ENCODE results near the gene CDAN1. TPM values are rescaled to one million over a fixed set of nuclear protein-coding genes. Genes with fewer than 3 reads are reported as not detected.
"Not testable (repeated sequence)": the region's sequence is repeated elsewhere in the genome, so short reads cannot be mapped to it uniquely, and the experiment has no call there.

The CDAN1 gene
- total RNA-seq, 2 donors from 2014 or later = 11.0 to 31.6 TPM

DNA sequence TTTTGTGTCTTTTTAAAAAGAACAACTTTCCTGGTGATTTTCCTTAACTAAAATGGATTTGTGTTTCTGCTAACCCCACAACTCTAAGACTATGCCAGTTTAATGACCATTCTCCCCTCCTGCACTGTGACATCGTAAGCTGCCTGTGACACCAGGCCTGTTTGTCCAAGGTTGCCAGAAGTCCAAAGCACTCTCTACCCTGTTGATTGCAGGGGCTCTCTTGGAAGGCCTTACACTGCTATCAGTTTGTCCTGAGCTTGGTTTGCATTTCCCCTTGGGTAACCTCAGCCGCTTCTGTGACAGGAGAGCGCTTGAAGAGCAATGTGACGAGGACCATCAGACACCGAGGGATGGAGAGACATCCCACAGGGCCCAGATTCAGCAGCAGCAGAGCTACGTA is 55.8 kb downstream of the CDAN1 start:
- H3K27ac ChIP-seq = no peak overlapping the region
- no peak overlapping the region for H3K9ac ChIP-seq (ENCODE audit: low read depth in 2 of 2, low read length in 2 of 2)
- no peaks in the 10 kb centered on the region for H3K36me3 ChIP-seq
- no peak for TF ChIP-seq CTCF (IDR thresholded peaks at IDR 0.05)
- no peak overlapping the region for H3K4me3 ChIP-seq
- H3K27me3 ChIP-seq = no peaks in the 10 kb centered on the region
- no peak for DNase-seq
- H3K4me1 ChIP-seq = no peaks in the 10 kb centered on the region
- H3K9me3 ChIP-seq = no peaks in the 10 kb centered on the region
- intact Hi-C loops (cut with DNase I) = no loop called here

GRCh38 chr15:42680142-42680482 is 56.8 kb downstream of the CDAN1 start:
- H3K27ac ChIP-seq; intact Hi-C loops (cut with DNase I); DNase-seq; H3K9ac ChIP-seq (ENCODE audit: low read depth in 2 of 2, low read length in 2 of 2); H3K9me3 ChIP-seq; H3K4me1 ChIP-seq; H3K27me3 ChIP-seq; H3K36me3 ChIP-seq; H3K4me3 ChIP-seq: not testable (repeated sequence)

- no peak overlapping the region for H3K4me3 ChIP-seq
- H3K9ac ChIP-seq (ENCODE audit: low read depth in 2 of 2, low read length in 2 of 2) = no peak overlapping the region
- intact Hi-C loops (cut with DNase I) = no loop called here
- no peaks in the 10 kb centered on the region for H3K27me3 ChIP-seq
- H3K4me1 ChIP-seq = no peaks in the 10 kb centered on the region
- DNase-seq = no peak
- no peaks in the 10 kb centered on the region for H3K36me3 ChIP-seq
- no peaks in the 10 kb centered on the region for H3K9me3 ChIP-seq
- H3K27ac ChIP-seq = no peak overlapping the region
- no peak for TF ChIP-seq CTCF (IDR thresholded peaks at IDR 0.05)
Measured at GRCh38 chr15:42679285-42680141, 57.4 kb downstream of the CDAN1 start.

GRCh38 chr15:42675021-42675420 is 61.9 kb downstream of the CDAN1 start:
- no peak for DNase-seq
- H3K36me3 ChIP-seq = no peaks in the 10 kb centered on the region
- no peak overlapping the region for H3K27ac ChIP-seq
- intact Hi-C loops (cut with DNase I) = no loop called here
- H3K9ac ChIP-seq (ENCODE audit: low read depth in 2 of 2, low read length in 2 of 2) = no peak overlapping the region
- no peak overlapping the region for H3K4me3 ChIP-seq
- H3K4me1 ChIP-seq = no peaks in the 10 kb centered on the region
- no peaks in the 10 kb centered on the region for H3K9me3 ChIP-seq
- H3K27me3 ChIP-seq = no peaks in the 10 kb centered on the region
- TF ChIP-seq CTCF (IDR thresholded peaks at IDR 0.05) = no peak

- no peak for DNase-seq
- no peak overlapping the region for H3K9ac ChIP-seq (ENCODE audit: low read depth in 2 of 2, low read length in 2 of 2)
- TF ChIP-seq CTCF (IDR thresholded peaks at IDR 0.05) = no peak
- H3K4me3 ChIP-seq = no peak overlapping the region
- no peak overlapping the region for H3K27ac ChIP-seq
- no peaks in the 10 kb centered on the region for H3K4me1 ChIP-seq
- H3K27me3 ChIP-seq = no peaks in the 10 kb centered on the region
- H3K36me3 ChIP-seq = no peaks in the 10 kb centered on the region
- H3K9me3 ChIP-seq = no peaks in the 10 kb centered on the region
- intact Hi-C loops (cut with DNase I) = no loop called here
Measured at GRCh38 chr15:42674472-42674871, 62.5 kb downstream of the CDAN1 start.

Other genes starting within 250 kb of the CDAN1 start
- gene ZNF106, start 246.0 kb downstream of the CDAN1 start, total RNA-seq = 10 to 100 TPM; 41.9 to 46.9 TPM
- gene SNAP23, start 241.5 kb downstream of the CDAN1 start, total RNA-seq = 10 to 100 TPM; 60.9 to 65.2 TPM
- gene LRRC57, start 188.3 kb downstream of the CDAN1 start, total RNA-seq = 10 to 100 TPM; 31.0 to 34.7 TPM
- 10 to 100 TPM; 16.0 to 21.3 TPM for gene HAUS2, start 188.3 kb downstream of the CDAN1 start, total RNA-seq
- gene STARD9, start 161.5 kb downstream of the CDAN1 start, total RNA-seq = 1 to 10 TPM; 4.7 to 5.2 TPM
- 1 to 10 TPM; 6.8 to 9.1 TPM for gene TTBK2, start 183.7 kb upstream of the CDAN1 start, total RNA-seq